ENCODE data around the gene GPATCH8.
"Not testable (repeated sequence)": the region's sequence is repeated elsewhere in the genome, so short reads cannot be mapped to it uniquely, and the experiment has no call there.

Gene GPATCH8

GRCh38 chr17:44382917-44383316 lies 120.3 kb downstream of the GPATCH8 start:
- peaks cover 9% of the 10 kb centered on the region for H3K4me1 Mint-ChIP-seq
- DNase-seq (ENCODE audit: low spot score in 2 of 2) (no peak), ATAC-seq (no peak)
- H3K36me3 Mint-ChIP-seq: peaks cover 6% of the 10 kb centered on the region
- no peak overlapping the region for H3K27ac Mint-ChIP-seq
- no peak overlapping the region for H3K4me3 Mint-ChIP-seq
- H3K9me3 Mint-ChIP-seq: no peaks in the 10 kb centered on the region

- H3K4me1 Mint-ChIP-seq: peaks cover 9% of the 10 kb centered on the region
- no peak for ATAC-seq
- no peaks in the 10 kb centered on the region for H3K9me3 Mint-ChIP-seq
- no peak for DNase-seq (ENCODE audit: low spot score in 2 of 2)
- H3K36me3 Mint-ChIP-seq: peaks cover 6% of the 10 kb centered on the region
- no peak overlapping the region for H3K27ac Mint-ChIP-seq
- no peak overlapping the region for H3K4me3 Mint-ChIP-seq
These were observed 121.3 kb downstream of the GPATCH8 start for GRCh38 chr17:44381810-44382305.

GRCh38 chr17:44380767-44381166 lies 122.4 kb downstream of the GPATCH8 start:
- no peak for ATAC-seq
- no peak overlapping the region for H3K4me3 Mint-ChIP-seq
- peaks cover 6% of the 10 kb centered on the region for H3K36me3 Mint-ChIP-seq
- H3K9me3 Mint-ChIP-seq: no peaks in the 10 kb centered on the region
- peaks cover 14% of the 10 kb centered on the region for H3K4me1 Mint-ChIP-seq
- DNase-seq (ENCODE audit: low spot score in 2 of 2): no peak
- H3K27ac Mint-ChIP-seq: no peak overlapping the region

GRCh38 chr17:44379887-44380286 lies 123.3 kb downstream of the GPATCH8 start:
- no peak for DNase-seq (ENCODE audit: low spot score in 2 of 2)
- ATAC-seq: no peak
- H3K36me3 Mint-ChIP-seq: peaks cover 6% of the 10 kb centered on the region
- H3K4me1 Mint-ChIP-seq: peaks cover 12% of the 10 kb centered on the region
- no peaks in the 10 kb centered on the region for H3K9me3 Mint-ChIP-seq
- H3K4me3 Mint-ChIP-seq: no peak overlapping the region
- no peak overlapping the region for H3K27ac Mint-ChIP-seq

- Mint-ChIP-seq H3K9me3 (no peaks in the 10 kb centered on the region), H3K36me3 (peaks cover 6% of the 10 kb centered on the region), H3K4me1 (peaks cover 6% of the 10 kb centered on the region), H3K4me3 (no peak overlapping the region), H3K27ac (no peak overlapping the region)
- no peak for ATAC-seq
- DNase-seq (ENCODE audit: low spot score in 2 of 2): no peak
These were observed 125.0 kb downstream of the GPATCH8 start for GRCh38 chr17:44378171-44378705.

GRCh38 chr17:44376779-44377178 lies 126.4 kb downstream of the GPATCH8 start:
- ATAC-seq (no peak), DNase-seq (ENCODE audit: low spot score in 2 of 2) (no peak)
- Mint-ChIP-seq H3K27ac (no peak overlapping the region), H3K9me3 (no peaks in the 10 kb centered on the region), H3K36me3 (peaks cover 6% of the 10 kb centered on the region), H3K4me3 (no peak overlapping the region), H3K4me1 (peaks cover 6% of the 10 kb centered on the region)

GRCh38 chr17:44376124-44376523 lies 127.1 kb downstream of the GPATCH8 start:
- no peaks in the 10 kb centered on the region for H3K9me3 Mint-ChIP-seq
- no peak for DNase-seq (ENCODE audit: low spot score in 2 of 2)
- no peak overlapping the region for H3K27ac Mint-ChIP-seq
- H3K4me1 Mint-ChIP-seq: peaks cover 6% of the 10 kb centered on the region
- H3K4me3 Mint-ChIP-seq: no peak overlapping the region
- ATAC-seq: peak; percentile 36
- H3K36me3 Mint-ChIP-seq: peaks cover 6% of the 10 kb centered on the region

GRCh38 chr17:44375196-44376017 lies 127.8 kb downstream of the GPATCH8 start:
- Mint-ChIP-seq H3K36me3 (peaks cover 6% of the 10 kb centered on the region), H3K4me1 (peaks cover 6% of the 10 kb centered on the region), H3K4me3 (no peak overlapping the region), H3K9me3 (no peaks in the 10 kb centered on the region), H3K27ac (no peak overlapping the region)
- ATAC-seq: peak; percentile 19
- no peak for DNase-seq (ENCODE audit: low spot score in 2 of 2)

- ATAC-seq: peak; percentile 25
- H3K9me3 Mint-ChIP-seq: no peaks in the 10 kb centered on the region
- H3K4me3 Mint-ChIP-seq: no peak overlapping the region
- DNase-seq (ENCODE audit: low spot score in 2 of 2): no peak
- H3K4me1 Mint-ChIP-seq: peaks cover 6% of the 10 kb centered on the region
- H3K36me3 Mint-ChIP-seq: peaks cover 6% of the 10 kb centered on the region
- no peak overlapping the region for H3K27ac Mint-ChIP-seq
These were observed 128.7 kb downstream of the GPATCH8 start for GRCh38 chr17:44374306-44375195.

- Mint-ChIP-seq H3K27ac (no peak overlapping the region), H3K4me3 (no peak overlapping the region), H3K4me1 (peaks cover 6% of the 10 kb centered on the region), H3K36me3 (no peaks in the 10 kb centered on the region), H3K9me3 (no peaks in the 10 kb centered on the region)
- no peak for ATAC-seq
- no peak for DNase-seq (ENCODE audit: low spot score in 2 of 2)
These were observed 131.2 kb downstream of the GPATCH8 start for GRCh38 chr17:44372036-44372435.

GRCh38 chr17:44369414-44370023 lies 133.7 kb downstream of the GPATCH8 start:
- not testable (repeated sequence) for H3K36me3 Mint-ChIP-seq; H3K27ac Mint-ChIP-seq; ATAC-seq; H3K9me3 Mint-ChIP-seq; H3K4me1 Mint-ChIP-seq; DNase-seq (ENCODE audit: low spot score in 2 of 2)
- H3K4me3 Mint-ChIP-seq: peak overlapping the region; percentile 55

- not testable (repeated sequence) for H3K9me3 Mint-ChIP-seq; DNase-seq (ENCODE audit: low spot score in 2 of 2); H3K36me3 Mint-ChIP-seq; H3K4me3 Mint-ChIP-seq; ATAC-seq; H3K27ac Mint-ChIP-seq; H3K4me1 Mint-ChIP-seq
These were observed 134.6 kb downstream of the GPATCH8 start for GRCh38 chr17:44368391-44369243.

- no peaks in the 10 kb centered on the region for H3K9me3 Mint-ChIP-seq
- no peak for DNase-seq (ENCODE audit: low spot score in 2 of 2)
- H3K27ac Mint-ChIP-seq: no peak overlapping the region
- no peak for ATAC-seq
- H3K36me3 Mint-ChIP-seq: no peaks in the 10 kb centered on the region
- H3K4me1 Mint-ChIP-seq: no peaks in the 10 kb centered on the region
- no peak overlapping the region for H3K4me3 Mint-ChIP-seq
These were observed 135.8 kb downstream of the GPATCH8 start for GRCh38 chr17:44367231-44367979.

GRCh38 chr17:44365051-44365450 lies 138.2 kb downstream of the GPATCH8 start:
- H3K36me3 Mint-ChIP-seq; H3K27ac Mint-ChIP-seq; H3K4me1 Mint-ChIP-seq; DNase-seq (ENCODE audit: low spot score in 2 of 2); H3K9me3 Mint-ChIP-seq; ATAC-seq: not testable (repeated sequence)
- peak overlapping the region; percentile 61 for H3K4me3 Mint-ChIP-seq

All from stimulated activated effector memory CD8-positive, alpha-beta T cell treated with anti-CD3 and anti-CD28 coated beads, Interleukin-12 subunit alpha, Interleukin-12 subunit beta, amount 100 ng/mL, for 72 hours (primary cell).